ENCODE measurements around the gene ELAVL2.

ELAVL2 gene

GRCh38 chr9:23826120-23826629 is at the start of gene ELAVL2:
Gene ELAVL2 (minus strand): TSS chr9:23826240. CDS start chr9:23762234, 64,006 bp downstream.
- DNase-seq = no peak

- DNase-seq = no peak
These were observed 32.2 kb upstream of the ELAVL2 start for GRCh38 chr9:23858234-23858633.

GRCh38 chr9:23855873-23856604 is 30.0 kb upstream of the ELAVL2 start:
- DNase-seq = no peak

- DNase-seq = no peak
These were observed 24.9 kb upstream of the ELAVL2 start for GRCh38 chr9:23850690-23851629.

GRCh38 chr9:23850242-23850689 is 24.2 kb upstream of the ELAVL2 start:
- DNase-seq = peak; percentile 45

GRCh38 chr9:23849379-23850035 is 23.5 kb upstream of the ELAVL2 start:
- no peak for DNase-seq

- no peak for DNase-seq
These were observed 16.6 kb upstream of the ELAVL2 start for GRCh38 chr9:23842565-23843129.

GRCh38 chr9:23841304-23841703 is 15.3 kb upstream of the ELAVL2 start:
- DNase-seq = no peak

- no peak for DNase-seq
These were observed 11.0 kb upstream of the ELAVL2 start for GRCh38 chr9:23837038-23837437.

GRCh38 chr9:23830929-23831730 is 5.1 kb upstream of the ELAVL2 start:
- peak; percentile 5 for DNase-seq

GRCh38 chr9:23830476-23830805 is 4.4 kb upstream of the ELAVL2 start:
- DNase-seq = no peak

GRCh38 chr9:23829580-23830475 is 3.8 kb upstream of the ELAVL2 start:
- no peak for DNase-seq

- DNase-seq = no peak
These were observed 340 bp downstream of the ELAVL2 start for GRCh38 chr9:23825700-23826099.

- no peak for DNase-seq
These were observed 1.0 kb downstream of the ELAVL2 start for GRCh38 chr9:23824830-23825591.

GRCh38 chr9:23823986-23824829 is 1.8 kb downstream of the ELAVL2 start:
- no peak for DNase-seq

GRCh38 chr9:23823269-23823668 is 2.8 kb downstream of the ELAVL2 start:
- no peak for DNase-seq

GRCh38 chr9:23822261-23823169 is 3.5 kb downstream of the ELAVL2 start:
- no peak for DNase-seq

Data from NCI-H1105 treated with DMSO at 0.1 percent for 48 hours (cell line).